Mucosa of rectum (tissue), 2 donors: ENCODE measurements around the gene TRAPPC1.

Experiments
- H3K27ac ChIP-seq, 2 donors: one replicate each; pipeline ENCODE4 v1.7.0; 2013; ENCODE audit warnings: inconsistent platforms in 2 of 2, low read depth in 2 of 2, low read length in 2 of 2
- H3K27me3 ChIP-seq, 2 donors: one replicate each; pipeline ENCODE4 v1.7.0; 2013; ENCODE audit warnings: low read length in 2 of 2; ENCODE audit not compliant: control insufficient read depth in 2 of 2, insufficient read depth in 2 of 2
- H3K36me3 ChIP-seq, 2 donors: one replicate each; pipeline ENCODE4 v1.7.0; 2013; ENCODE audit warnings: low read length in 2 of 2; ENCODE audit not compliant: control insufficient read depth in 2 of 2, insufficient read depth in 2 of 2
- H3K4me1 ChIP-seq, 2 donors: one replicate each; pipeline ENCODE4 v1.7.0; 2013; ENCODE audit warnings: low read length in 2 of 2, mild to moderate bottlenecking in 1 of 2; ENCODE audit not compliant: control insufficient read depth in 2 of 2, insufficient read depth in 2 of 2
- H3K4me3 ChIP-seq, 2 donors: one replicate each; pipeline ENCODE4 v1.7.0; 2013; ENCODE audit warnings: low read length in 2 of 2
- H3K9ac ChIP-seq, 2 donors: one replicate each; pipeline ENCODE4 v1.7.0; 2013; ENCODE audit warnings: low read length in 2 of 2, low read depth in 1 of 2, mild to moderate bottlenecking in 1 of 2
- H3K9me3 ChIP-seq, 2 donors: one replicate each; pipeline ENCODE4 v1.7.0; 2013; ENCODE audit warnings: low read length in 2 of 2; ENCODE audit not compliant: control insufficient read depth in 2 of 2
- donor health status: healthy.
- donor health status: Normal muscosa, but diverticular disease.

TRAPPC1 gene

GRCh38 chr17:7888184-7888920 is 43.4 kb downstream of the TRAPPC1 start, which contains the start of gene CHD3:
CHD3 (plus strand) TSS chr17:7888789; CDS start chr17:7889001, 212 bp downstream.
- peak within 1 kb of the TSS; percentile 91 to 96 for H3K27ac ChIP-seq
- H3K4me1 ChIP-seq: peaks cover 43 to 46% of the 10 kb centered on the region in 2 donors
- H3K36me3 ChIP-seq: peaks cover 8 to 22% of the 10 kb centered on the region in 2 donors
- H3K9me3 ChIP-seq: no peaks in the 10 kb centered on the region
- peak within 1 kb of the TSS; percentile 70 to 82 for H3K9ac ChIP-seq
- no peaks in the 10 kb centered on the region for H3K27me3 ChIP-seq
- H3K4me3 ChIP-seq: peak within 1 kb of the TSS; percentile 84 to 88

- peaks cover 8 to 17% of the 10 kb centered on the region in 2 donors for H3K36me3 ChIP-seq
- peak overlapping the region; percentile 91 to 96 for H3K27ac ChIP-seq
- H3K9ac ChIP-seq: peak overlapping the region; percentile 70 to 82
- H3K4me1 ChIP-seq: peaks cover 45 to 48% of the 10 kb centered on the region in 2 donors
- H3K9me3 ChIP-seq: no peaks in the 10 kb centered on the region
- H3K27me3 ChIP-seq: no peaks in the 10 kb centered on the region
- H3K4me3 ChIP-seq: peak overlapping the region; percentile 84 to 88
Observed at GRCh38 chr17:7887482-7888183, 44.1 kb downstream of the TRAPPC1 start.

- H3K4me1 ChIP-seq: peaks cover 48 to 53% of the 10 kb centered on the region in 2 donors
- peak overlapping the region; percentile 84 to 88 for H3K4me3 ChIP-seq
- H3K36me3 ChIP-seq: peaks cover 7 to 16% of the 10 kb centered on the region in 2 donors
- H3K9me3 ChIP-seq: no peaks in the 10 kb centered on the region
- H3K27me3 ChIP-seq: no peaks in the 10 kb centered on the region
- peak overlapping the region; percentile 91 to 96 for H3K27ac ChIP-seq
- H3K9ac ChIP-seq: peak overlapping the region; percentile 79 to 95
Observed at GRCh38 chr17:7887038-7887481, 44.7 kb downstream of the TRAPPC1 start.

GRCh38 chr17:7886227-7887037 is 45.3 kb downstream of the TRAPPC1 start:
- H3K27ac ChIP-seq: peak overlapping the region; percentile 91 to 96
- peaks cover 48 to 56% of the 10 kb centered on the region in 2 donors for H3K4me1 ChIP-seq
- H3K4me3 ChIP-seq: peak overlapping the region; percentile 84 to 88
- peak overlapping the region; percentile 79 to 95 for H3K9ac ChIP-seq
- H3K27me3 ChIP-seq: no peaks in the 10 kb centered on the region
- H3K36me3 ChIP-seq: peaks cover 4 to 14% of the 10 kb centered on the region in 2 donors
- no peaks in the 10 kb centered on the region for H3K9me3 ChIP-seq

GRCh38 chr17:7885367-7886226 is 46.1 kb downstream of the TRAPPC1 start:
- peak overlapping the region; percentile 79 to 95 for H3K9ac ChIP-seq
- no peaks in the 10 kb centered on the region for H3K9me3 ChIP-seq
- H3K36me3 ChIP-seq: peaks cover 0 to 13% of the 10 kb centered on the region in 2 donors
- peak overlapping the region; percentile 91 to 96 for H3K27ac ChIP-seq
- H3K4me3 ChIP-seq: peak overlapping the region; percentile 84 to 88
- no peaks in the 10 kb centered on the region for H3K27me3 ChIP-seq
- peaks cover 48 to 62% of the 10 kb centered on the region in 2 donors for H3K4me1 ChIP-seq

GRCh38 chr17:7884581-7885366 is 47.0 kb downstream of the TRAPPC1 start:
- H3K9me3 ChIP-seq: no peaks in the 10 kb centered on the region
- H3K9ac ChIP-seq: peak overlapping the region; percentile 47 to 95
- peak overlapping the region; percentile 76 to 84 for H3K4me3 ChIP-seq
- H3K27ac ChIP-seq: peak overlapping the region; percentile 91 to 96
- no peaks in the 10 kb centered on the region for H3K27me3 ChIP-seq
- peaks cover 2 to 14% of the 10 kb centered on the region in 2 donors for H3K36me3 ChIP-seq
- H3K4me1 ChIP-seq: peaks cover 45 to 65% of the 10 kb centered on the region in 2 donors

GRCh38 chr17:7883781-7884386 is 47.9 kb downstream of the TRAPPC1 start:
- H3K9ac ChIP-seq: peak overlapping the region in 1 of 2 donors; percentile 38
- no peaks in the 10 kb centered on the region for H3K27me3 ChIP-seq
- H3K4me1 ChIP-seq: peaks cover 36 to 56% of the 10 kb centered on the region in 2 donors
- H3K4me3 ChIP-seq: peak overlapping the region in 1 of 2 donors; percentile 3
- peaks cover 2 to 14% of the 10 kb centered on the region in 2 donors for H3K36me3 ChIP-seq
- no peaks in the 10 kb centered on the region for H3K9me3 ChIP-seq
- no peak overlapping the region for H3K27ac ChIP-seq

GRCh38 chr17:7882629-7883028 is 49.1 kb downstream of the TRAPPC1 start:
- Histone ChIP-seq H3K9me3 (no peaks in the 10 kb centered on the region), H3K27ac (peak overlapping the region in 1 of 2 donors; percentile 32), H3K9ac (no peak overlapping the region), H3K4me3 (no peak overlapping the region), H3K27me3 (no peaks in the 10 kb centered on the region), H3K4me1 (peaks cover 24 to 43% of the 10 kb centered on the region in 2 donors), H3K36me3 (peaks cover 2 to 14% of the 10 kb centered on the region in 2 donors)
